Activated naive CD4-positive, alpha-beta T cell treated with anti-CD3 and anti-CD28 coated beads, Interleukin-2, amount 50 U/mL, for 72 hours (primary cell): Measurements from ENCODE around the gene POLR1C. TPM values are rescaled to one million over a fixed set of nuclear protein-coding genes. Genes with fewer than 3 reads are reported as not detected.

Source experiments
- total RNA-seq, 2 donors: library from RNA; stranded (reverse); gene quantifications; one replicate each; pipeline ENCODE4 v1.2.3, GENCODE V29; 2022

POLR1C gene
- total RNA-seq, 2 donors from 2014 or later = 34.2 to 57.1 TPM

Other genes starting within 250 kb of the POLR1C start
- not detected for gene SLC22A7, start 218.8 kb upstream of the POLR1C start, total RNA-seq
- gene CRIP3, start 208.3 kb upstream of the POLR1C start, total RNA-seq = 1 to 10 TPM; 4.2 to 6.4 TPM
- gene ZNF318, start 147.4 kb upstream of the POLR1C start, total RNA-seq = 10 to 100 TPM; 10.8 to 12.2 TPM
- gene ABCC10, start 89.5 kb upstream of the POLR1C start, total RNA-seq = 10 to 100 TPM; 30.2 to 46.2 TPM
- 1 to 10 TPM in 1 of 2 donors, under 1 TPM in 1; 0.18 to 3.4 TPM for gene DLK2, start 61.5 kb upstream of the POLR1C start, total RNA-seq
- gene TJAP1, start 39.5 kb upstream of the POLR1C start, total RNA-seq = 10 to 100 TPM; 23.0 to 35.0 TPM
- under 1 TPM; 0.12 to 0.48 TPM for gene LRRC73, start 6.7 kb upstream of the POLR1C start, total RNA-seq
- gene YIPF3, start 163 bp upstream of the POLR1C start, total RNA-seq = 10 to 100 TPM; 40.7 to 49.1 TPM
- gene XPO5, start 58.9 kb downstream of the POLR1C start, total RNA-seq = 100 to 1,000 TPM; 109 to 110 TPM
- gene POLH, start 59.1 kb downstream of the POLR1C start, total RNA-seq = 100 to 1,000 TPM in 1 of 2 donors, 10 to 100 TPM in 1; 46.2 to 101 TPM
- gene GTPBP2, start 112.2 kb downstream of the POLR1C start, total RNA-seq = 10 to 100 TPM; 84.1 to 85.8 TPM
- gene MAD2L1BP, start 118.8 kb downstream of the POLR1C start, total RNA-seq = 10 to 100 TPM; 38.4 to 38.7 TPM
- under 1 TPM; 0.09 to 0.21 TPM for gene RSPH9, start 127.9 kb downstream of the POLR1C start, total RNA-seq
- gene MRPS18A, start 170.7 kb downstream of the POLR1C start, total RNA-seq = 10 to 100 TPM; 37.8 to 51.5 TPM